HG03159 (cell line): Measurements from ENCODE around the gene TRAF7.
"Not testable (repeated sequence)": the region's sequence is repeated elsewhere in the genome, so short reads cannot be mapped to it uniquely, and the experiment has no call there.

Experiments used
- ATAC-seq: cut with Tn5 transposase; IDR thresholded peaks from one replicate; pipeline ENCODE4 v1.9.1; 2021; ENCODE audit warnings: mild to moderate bottlenecking, moderate library complexity; ENCODE audit not compliant: unreplicated experiment

Gene TRAF7

GRCh38 chr16:2121853-2122252 is 33.7 kb upstream of the TRAF7 start:
- no peak for ATAC-seq

GRCh38 chr16:2122429-2122828 is 33.2 kb upstream of the TRAF7 start:
- no peak for ATAC-seq

- ATAC-seq: not testable (repeated sequence)
These were observed 32.5 kb upstream of the TRAF7 start for GRCh38 chr16:2122934-2123683.

- ATAC-seq: not testable (repeated sequence)
These were observed 31.7 kb upstream of the TRAF7 start for GRCh38 chr16:2123706-2124376.

- ATAC-seq: not testable (repeated sequence)
These were observed 31.2 kb upstream of the TRAF7 start for GRCh38 chr16:2124377-2124693.

- not testable (repeated sequence) for ATAC-seq
These were observed 30.7 kb upstream of the TRAF7 start for GRCh38 chr16:2124694-2125444.

GRCh38 chr16:2125609-2126008 is 30.0 kb upstream of the TRAF7 start:
- ATAC-seq: not testable (repeated sequence)

- not testable (repeated sequence) for ATAC-seq
These were observed 29.3 kb upstream of the TRAF7 start for GRCh38 chr16:2126161-2126743.

GRCh38 chr16:2126928-2127556 is 28.5 kb upstream of the TRAF7 start:
- ATAC-seq: not testable (repeated sequence)

- not testable (repeated sequence) for ATAC-seq
These were observed 27.8 kb upstream of the TRAF7 start for GRCh38 chr16:2127630-2128280.

- ATAC-seq: not testable (repeated sequence)
These were observed 26.3 kb upstream of the TRAF7 start for GRCh38 chr16:2129251-2129650.

- not testable (repeated sequence) for ATAC-seq
These were observed 25.6 kb upstream of the TRAF7 start for GRCh38 chr16:2129890-2130447.

GRCh38 chr16:2133797-2134196 is 21.8 kb upstream of the TRAF7 start:
- ATAC-seq: not testable (repeated sequence)

- ATAC-seq: not testable (repeated sequence)
These were observed 20.5 kb upstream of the TRAF7 start for GRCh38 chr16:2135071-2135470.

- not testable (repeated sequence) for ATAC-seq
These were observed 19.7 kb upstream of the TRAF7 start, which contains the start of gene PKD1 for GRCh38 chr16:2135770-2136490. Gene PKD1, minus strand, starts transcription at chr16:2135898. Its CDS starts 209 bp downstream, at chr16:2135689.

GRCh38 chr16:2142942-2143877 is 12.4 kb upstream of the TRAF7 start:
- no peak for ATAC-seq

GRCh38 chr16:2143878-2144485 is 11.6 kb upstream of the TRAF7 start:
- no peak for ATAC-seq

GRCh38 chr16:2145843-2146242 is 9.7 kb upstream of the TRAF7 start:
- no peak for ATAC-seq
